SKM-1 (cell line): ENCODE results near the gene ZNF678.

Source experiments
- DNase-seq: peaks from one replicate; lab custom pipeline; 2025; ENCODE audit not compliant: unreplicated experiment; lab: John Stamatoyannopoulos, UW

The ZNF678 gene

DNA sequence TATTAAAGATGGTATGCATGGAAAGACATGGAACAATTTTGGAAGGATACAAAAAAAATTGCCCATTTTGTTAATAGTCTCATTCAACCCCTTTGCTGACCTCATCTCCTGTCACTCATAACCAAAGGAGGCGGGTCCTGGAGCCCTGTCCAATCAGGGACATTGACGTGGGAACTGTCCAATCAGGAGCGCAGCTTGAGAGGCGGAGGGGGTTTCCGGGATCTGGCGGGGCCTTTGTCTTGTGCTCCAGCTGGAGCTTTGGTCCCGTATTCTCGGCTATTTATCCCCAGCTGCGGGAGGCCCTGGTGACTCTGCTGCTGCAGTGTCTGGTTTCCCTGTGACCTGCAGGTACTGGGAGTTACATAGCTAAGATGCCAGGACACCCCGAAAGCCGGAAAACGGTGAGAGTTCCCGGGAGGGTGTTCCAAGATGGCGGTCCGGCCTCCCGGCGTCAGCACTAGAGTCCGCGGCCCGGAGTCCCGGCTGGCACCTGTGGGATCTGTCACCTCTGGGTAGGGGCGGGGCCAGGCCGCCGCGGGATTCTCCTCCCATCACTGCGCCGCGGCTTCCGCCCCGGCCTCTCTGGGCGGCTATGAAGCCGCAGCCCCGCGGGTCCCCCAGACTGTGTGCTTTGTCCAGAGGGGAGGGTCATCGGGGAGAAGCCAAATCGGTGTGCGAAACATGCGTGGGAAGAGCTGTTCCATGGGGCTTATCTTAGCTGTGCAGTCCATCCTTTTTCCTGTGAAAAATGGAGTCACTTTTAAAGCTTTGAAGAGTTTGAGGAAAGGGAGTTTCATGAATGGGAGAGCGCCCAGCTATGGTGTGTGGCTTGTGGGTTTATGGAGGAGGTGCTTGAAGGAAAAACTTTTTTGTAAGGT lies at the start of gene ZNF678:
TSS of gene ZNF678 (plus strand) at position 233 of the 878 bp plus-strand sequence. CDS start 87,436 bp downstream, outside the sequence.
- peak; percentile 92 for DNase-seq

DNA sequence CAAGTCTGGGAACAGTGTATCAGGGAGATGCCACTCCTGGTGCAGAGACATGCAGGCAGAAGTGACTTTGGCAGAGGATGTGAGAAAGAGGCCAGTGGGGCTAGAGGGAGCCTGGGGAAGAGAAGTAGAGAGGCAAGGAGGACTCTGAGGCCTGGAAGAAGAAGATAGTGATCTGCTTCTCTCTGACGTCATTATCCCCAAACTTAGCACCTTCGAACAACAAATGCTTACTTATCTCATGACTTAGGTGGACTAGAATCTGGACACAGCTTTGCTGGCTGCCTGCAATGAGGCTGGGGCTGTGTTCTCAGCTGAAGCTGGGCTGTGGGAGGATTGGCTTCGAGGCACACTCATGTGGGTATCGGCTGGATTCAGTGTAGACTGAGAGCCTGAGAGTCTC lies 44.5 kb upstream of the ZNF678 start:
- no peak for DNase-seq

DNA sequence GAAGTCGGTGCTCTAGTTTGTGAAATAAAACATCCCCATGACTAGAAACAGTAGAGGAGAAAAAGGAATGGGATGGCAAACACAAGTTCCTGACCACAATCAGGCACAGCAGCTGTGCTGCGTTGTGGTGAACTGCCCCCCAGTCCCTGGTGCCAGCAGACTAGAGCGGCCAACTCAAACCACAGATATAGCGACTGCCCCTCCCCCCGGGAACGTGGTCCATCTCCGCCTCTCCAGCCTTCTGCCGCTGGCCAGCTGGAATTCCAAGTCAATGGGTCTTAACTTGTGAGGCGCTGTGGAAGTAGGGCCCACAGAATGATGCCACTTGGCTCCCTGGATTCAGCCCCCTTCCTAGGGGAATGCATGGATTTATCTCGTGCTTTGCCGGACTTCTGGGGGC lies 41.6 kb upstream of the ZNF678 start:
- no peak for DNase-seq

DNA sequence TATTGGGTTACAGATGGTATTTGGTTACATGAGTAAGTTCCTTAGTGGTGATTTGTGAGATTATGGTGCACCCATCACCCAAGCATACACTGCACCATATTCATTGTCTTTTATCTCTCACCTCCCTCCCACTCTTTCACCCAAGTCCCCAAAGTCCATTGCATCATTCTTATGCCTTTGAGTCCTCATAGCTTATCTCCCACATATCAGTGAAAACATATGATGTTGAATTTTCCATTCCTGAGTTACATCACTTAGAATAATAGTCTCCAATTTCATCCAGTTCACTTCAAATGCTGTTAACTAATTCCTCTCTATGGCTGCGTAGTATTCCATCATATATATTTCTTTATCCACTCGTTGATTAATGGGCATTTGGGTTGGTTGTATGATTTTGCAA lies 36.8 kb upstream of the ZNF678 start:
- DNase-seq, result no peak

DNA sequence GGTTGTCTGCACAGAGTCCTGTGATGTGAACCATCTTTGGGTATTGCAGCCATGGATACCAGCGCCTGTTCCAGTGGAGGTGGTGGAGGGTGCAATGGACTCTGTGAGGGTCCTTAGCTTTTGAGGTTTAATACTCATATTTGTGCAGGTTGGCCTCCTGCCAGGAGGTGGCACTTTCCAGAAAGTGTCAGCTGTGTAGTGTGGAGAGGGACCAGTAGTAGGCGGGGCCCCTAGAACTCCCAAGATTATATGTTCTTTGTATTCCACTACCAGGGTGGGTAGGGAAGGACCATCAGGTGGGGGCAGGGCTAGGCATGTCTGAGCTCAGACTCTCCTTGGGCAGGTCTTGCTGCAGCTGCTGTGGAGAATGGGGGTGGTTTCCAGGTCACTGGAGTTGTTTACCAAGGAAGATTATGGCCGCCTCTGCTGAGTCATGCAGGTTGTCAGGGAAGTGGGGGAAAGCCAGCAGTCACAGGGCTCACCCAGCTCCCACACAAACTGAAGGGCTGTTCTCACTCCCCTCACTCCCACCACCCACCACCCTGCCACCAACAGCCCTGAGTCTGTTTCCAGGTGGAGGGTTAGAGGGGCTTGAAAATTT lies 31.2 kb upstream of the ZNF678 start:
- DNase-seq, result no peak

DNA sequence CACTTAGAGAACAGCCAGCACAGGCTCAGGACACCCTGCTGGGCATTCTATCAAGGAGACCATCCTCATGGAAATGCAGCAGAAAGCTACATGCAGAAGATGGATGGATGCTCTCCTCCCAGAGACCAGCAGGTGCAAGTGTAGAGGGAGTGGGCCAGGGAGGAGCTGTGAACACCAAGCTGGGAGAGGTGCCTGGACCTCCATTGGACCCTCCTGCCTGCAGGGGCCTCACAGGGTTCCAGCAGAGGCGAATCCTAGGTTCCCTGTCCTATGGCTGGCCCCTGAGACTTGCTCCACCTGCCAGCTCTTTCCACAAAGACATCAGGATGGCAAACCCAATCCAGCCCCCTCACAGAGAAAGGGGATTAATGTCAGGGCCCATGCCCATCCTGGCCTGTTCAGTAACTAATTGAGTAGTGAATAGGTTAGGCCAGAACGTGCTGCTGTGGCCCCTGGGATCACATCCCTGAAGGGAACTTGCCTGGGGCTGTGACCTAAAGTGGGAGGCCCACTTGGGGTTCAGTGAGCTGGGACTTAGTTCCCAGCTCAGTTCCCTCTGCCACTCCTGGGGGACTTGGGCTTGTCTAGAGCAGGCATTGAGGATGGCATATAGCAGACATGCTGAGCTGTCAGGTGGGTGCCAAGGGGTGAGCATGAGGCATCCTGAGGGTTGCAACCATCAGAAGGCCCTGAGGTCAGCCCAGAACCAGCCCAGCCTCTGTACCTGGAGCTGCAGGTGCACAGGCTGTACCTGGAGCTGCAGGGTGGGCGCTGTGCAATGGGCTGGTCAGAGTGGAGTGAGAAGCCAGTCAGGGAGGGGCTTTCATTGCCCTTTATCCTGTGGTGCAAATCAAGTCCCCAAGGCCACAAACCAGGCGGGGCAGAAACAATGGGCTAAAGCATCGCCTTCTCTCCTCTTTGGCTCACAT lies 22.9 kb upstream of the ZNF678 start:
- no peak for DNase-seq

DNA sequence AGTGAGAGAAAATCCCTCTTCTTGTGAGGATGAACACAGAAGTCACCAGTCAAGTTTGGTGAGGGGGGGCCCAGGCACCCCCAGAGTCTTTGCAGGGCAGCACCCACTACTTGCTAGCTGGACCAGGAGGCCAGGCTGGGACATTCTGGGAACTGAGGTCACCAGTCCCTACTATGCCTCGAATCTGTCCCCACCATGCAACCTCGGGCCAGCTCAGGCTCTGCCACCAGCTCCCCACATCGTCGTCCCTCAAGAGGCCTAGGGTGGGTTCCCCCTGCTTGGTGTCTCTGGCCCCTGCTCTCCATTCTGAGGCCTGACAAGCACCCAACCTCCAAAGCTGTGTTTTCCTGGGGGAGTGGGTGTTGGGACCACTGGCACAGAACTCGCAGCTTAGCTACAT lies 22.2 kb upstream of the ZNF678 start:
- DNase-seq, result no peak

DNA sequence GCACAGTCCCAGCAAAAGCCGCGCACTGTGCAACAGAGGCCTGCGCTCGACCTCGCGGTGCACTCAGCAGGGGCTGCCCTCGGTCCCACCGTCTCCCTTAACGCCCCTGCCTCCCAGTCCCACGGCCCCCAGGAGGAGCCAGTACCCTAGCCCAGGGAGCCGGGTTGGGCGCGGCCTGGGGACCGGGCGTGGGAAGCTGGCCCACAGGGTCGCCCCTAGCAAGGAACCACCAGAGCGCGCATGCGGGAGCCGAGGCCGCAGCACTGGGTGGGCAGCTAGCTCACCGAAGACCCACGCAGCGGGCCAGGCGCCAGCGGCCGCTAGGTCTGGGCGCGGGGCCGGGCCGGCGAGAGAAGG lies 21.6 kb upstream of the ZNF678 start:
- no peak for DNase-seq

DNA sequence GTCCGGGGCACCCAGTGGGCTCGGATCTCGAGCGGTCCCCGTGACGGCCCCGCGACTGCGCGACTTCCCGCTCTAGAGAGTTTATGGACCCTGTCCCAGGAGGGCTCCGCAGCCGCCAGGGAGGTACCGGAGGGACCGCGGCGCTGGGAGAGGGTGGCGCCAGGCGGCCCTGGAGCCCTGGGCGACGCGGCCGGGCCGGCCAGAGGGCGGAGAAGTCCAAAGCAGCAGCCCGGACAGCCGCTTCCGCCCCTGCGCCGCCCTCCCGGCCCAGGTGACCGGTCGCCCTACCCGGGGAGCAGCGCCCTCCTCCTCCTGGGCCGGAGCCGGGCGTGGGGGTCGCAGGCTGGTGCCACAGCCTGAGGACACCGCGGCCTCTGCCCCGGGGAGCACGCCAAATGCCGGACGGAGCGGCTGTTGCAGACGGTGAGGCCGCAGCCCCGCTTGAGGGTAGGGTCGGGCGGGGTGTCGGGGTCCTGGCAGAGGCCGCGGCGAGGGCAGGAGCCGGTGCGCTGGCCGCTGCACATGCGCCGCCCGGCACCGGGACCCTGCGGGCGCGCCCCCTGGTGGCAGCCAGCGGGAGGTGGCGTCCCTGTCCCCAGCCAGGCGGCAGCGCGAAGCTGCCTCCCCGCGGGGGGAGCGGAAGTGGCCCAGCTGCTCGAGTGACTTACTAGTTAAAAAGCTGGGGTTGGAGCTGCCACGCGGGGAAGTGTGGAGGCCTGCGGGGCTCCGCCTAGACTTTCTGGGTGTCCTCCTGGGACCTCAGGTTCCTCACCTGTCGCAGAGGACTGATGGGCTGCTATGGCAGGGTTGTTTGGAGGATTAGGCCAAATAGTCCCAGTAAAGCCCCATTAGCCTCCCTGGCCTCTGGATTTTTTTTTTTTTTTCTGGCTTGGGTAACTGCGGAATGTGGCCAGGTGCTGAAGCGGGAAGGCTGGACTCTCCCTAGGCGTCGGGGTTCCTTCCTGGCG lies 20.9 kb upstream of the ZNF678 start:
- DNase-seq, result peak; percentile 87

DNA sequence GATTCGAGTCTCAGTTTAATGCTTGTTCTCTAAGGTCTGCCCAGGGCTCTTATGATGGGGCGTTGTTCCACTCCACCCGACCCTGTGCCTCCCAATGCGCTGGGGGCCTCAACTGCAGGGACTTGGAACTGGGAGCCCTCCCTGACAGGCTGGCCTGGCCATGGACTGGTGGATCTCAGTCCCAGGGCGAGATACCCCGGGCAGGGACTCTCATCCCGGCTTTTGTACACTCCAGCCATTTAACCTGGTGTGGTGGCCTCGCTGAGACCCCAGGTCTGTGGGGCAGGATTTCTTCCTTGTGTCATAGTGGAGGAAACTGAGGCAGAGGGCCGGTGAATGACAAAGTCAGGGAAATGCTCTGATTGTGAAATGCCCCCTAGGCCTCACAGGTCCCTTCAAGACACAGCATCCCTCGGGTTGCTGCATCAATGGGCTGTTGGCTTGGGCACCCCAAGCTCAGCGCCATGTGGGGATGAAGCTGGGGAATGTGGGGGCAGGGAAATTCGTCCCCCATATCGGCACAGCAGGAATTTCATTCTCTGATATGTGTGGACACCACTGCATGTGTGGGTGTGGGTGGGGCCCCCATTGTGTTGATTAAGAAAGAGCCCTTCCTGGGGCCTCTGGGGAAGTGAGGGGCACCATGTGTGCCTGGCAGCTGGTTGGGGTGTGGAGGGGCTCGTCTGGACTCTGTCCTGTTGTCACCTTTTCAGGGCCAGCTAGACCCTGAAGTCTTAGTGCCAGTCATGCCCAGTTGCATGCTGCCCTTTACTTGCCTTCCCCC lies 19.9 kb upstream of the ZNF678 start:
- DNase-seq, result no peak

DNA sequence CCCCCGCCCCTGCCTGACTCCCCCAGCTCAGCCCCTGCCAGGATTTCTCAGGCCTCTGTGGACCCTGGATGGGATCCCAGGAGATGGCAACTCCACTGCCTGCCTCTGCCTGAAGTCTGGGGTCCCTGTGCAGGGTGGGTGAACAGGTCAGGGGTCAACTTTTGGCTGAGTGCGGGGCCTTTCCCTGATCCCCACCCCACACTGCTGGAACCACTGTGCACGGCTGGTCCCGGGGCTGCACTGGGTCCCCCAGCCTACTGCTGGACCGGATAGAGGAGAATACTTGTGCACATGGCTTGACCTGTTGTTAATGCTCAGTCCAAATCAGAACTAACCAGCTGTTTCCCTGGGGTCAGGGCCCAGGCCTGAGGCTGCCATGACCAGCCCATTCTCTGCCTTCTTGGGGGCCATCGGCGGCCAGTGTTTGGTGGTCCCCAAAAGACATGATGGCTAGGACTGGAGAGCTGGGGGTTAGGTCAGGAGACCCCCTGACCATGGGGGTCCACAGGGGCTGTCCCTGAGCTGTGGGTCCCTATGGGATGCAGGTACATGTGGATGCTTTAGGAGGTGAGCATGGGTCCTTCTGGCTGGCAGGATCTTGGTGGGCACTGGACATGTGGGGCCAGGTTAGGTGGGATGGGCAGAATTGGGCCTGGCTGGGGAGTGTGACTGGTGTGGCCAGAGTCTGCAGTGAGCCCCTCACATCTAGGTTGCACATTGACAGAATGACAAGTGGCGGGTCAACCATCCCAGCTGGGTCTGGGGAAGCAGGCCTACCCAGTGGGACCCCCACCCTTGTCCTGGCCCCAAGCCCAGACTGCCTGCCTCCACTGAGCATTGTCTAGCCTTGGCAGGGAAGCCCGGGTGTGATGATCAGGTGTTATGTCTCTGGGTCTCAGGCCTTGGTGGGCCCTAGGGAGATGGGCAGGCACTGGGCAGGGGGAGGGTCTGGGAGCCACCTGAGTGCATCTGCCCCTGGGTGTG lies 19.0 kb upstream of the ZNF678 start:
- DNase-seq, result no peak

DNA sequence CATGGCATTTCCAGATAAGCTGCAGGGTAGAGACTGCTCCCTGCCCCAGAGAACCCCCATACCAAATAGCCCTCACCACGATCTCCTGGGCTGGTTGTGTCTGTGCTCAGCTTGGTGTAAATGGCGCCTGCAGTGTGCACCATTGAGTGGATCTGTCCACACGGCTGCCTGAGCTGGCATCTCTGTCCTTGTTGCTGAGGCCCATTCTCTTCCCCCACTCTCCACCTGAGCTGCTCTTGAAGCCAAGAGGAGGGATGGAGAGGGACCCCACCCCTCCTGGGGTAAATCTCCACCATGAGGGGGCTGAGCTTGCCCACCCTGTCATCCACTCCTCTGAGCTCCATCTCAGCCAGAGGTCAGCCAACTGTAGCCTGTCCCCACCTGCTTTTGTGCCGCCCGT lies 18.0 kb upstream of the ZNF678 start:
- no peak for DNase-seq

DNA sequence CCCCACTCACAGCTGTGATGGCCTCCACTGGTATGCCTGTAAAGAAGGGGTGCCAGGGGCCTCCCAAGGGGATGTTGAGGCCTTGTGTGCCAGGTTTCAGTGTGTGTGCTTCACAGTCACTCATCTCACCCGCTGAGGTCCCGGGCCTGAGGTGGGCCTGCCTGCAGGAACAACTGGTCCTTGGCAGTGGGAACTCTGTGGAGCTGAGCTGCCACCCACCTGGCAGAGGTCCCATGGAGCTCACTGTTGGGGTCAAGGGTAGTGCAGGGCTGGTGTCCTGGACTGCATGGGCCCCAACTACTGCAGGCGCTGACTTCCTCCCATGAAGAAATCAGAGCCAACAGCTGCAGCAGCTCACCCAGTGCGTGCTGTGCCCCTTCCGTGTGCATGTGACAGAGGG lies 17.3 kb upstream of the ZNF678 start:
- DNase-seq, result no peak

DNA sequence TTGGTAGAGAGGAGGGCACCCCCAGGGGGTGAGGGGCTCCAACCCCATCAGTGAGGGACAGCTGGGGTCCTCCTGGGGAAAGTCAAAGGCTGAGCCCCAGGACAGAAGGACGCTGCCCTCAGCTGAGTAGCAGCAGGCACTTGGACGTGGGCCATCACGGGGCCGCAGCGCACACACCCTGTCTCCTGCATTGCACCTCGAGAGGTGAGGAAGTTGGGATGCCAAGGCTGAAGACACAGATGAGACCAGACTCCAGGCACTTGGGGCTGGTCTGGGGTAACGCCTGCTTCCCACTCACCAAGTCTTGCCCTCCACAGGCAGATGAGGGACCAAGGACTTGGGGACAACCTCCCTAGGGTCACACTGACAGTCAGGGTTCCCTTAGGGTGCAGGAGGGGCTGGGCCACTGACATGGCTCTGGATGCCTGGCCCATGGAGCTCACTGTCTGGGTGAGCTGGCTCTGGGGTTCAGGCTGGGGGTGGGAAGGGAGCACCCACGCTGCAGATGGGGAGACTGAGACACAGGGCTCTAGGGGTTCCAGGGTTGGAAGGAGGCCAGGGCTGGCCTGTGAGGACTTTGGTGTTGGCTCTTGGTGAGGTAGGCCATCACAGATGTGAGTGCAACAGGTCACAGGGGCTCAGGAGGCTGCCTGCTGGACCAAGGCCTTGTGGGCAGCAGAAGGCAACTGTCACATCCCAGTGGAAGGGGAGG lies 16.6 kb upstream of the ZNF678 start:
- no peak for DNase-seq

DNA sequence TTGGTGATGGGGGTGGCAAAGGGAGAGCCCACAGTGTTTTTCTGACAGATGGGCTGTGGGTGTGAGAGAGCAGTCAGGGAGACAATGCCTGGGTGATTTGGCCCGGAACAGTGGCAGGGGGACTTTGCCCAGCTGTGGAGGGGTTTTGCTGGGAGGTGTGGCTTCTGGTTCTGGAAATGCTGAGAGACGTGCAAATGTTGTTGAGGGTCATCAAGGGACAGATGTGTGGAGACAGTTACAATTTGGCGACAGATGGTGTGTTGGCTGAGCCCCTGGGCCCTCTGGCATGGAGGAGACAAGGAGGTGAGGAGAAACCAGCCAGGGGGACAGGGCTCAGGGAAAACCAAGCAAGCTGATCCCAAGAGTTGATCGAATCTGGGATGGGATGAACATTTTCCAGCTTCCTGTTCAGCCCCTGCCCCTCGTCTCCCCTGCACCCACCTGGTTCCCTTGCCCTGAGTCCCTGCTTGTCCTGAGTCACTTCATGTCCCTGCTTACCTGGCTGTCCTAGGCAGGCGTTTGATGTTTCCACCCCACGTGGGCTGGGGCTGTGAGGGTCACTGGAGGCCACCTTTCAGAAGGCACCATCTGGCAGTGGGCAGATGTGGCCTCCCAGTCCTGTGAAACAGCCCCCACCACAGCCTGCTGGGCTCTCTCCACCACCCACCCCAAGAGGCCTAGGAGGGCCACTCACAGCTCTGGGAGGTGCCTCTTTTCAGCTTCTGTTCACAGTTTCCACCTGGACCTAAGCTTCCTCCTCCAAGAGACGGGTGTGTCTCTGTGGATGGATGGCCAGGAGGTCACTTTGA lies 15.8 kb upstream of the ZNF678 start:
- no peak for DNase-seq

DNA sequence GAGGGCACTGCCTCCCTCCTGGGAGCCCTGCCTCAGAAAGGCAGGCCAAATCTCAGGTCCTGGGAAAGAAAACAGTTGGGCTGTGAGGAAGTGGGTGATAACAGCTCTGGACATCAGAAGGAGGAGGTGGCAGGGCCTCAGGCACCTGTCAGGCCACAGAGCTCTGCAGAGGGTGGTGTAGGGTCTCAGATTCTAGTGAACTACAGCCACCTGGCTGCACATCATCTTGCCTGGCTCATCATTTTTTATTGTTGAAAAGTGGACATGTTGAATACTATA lies 15.3 kb upstream of the ZNF678 start:
- no peak for DNase-seq

DNA sequence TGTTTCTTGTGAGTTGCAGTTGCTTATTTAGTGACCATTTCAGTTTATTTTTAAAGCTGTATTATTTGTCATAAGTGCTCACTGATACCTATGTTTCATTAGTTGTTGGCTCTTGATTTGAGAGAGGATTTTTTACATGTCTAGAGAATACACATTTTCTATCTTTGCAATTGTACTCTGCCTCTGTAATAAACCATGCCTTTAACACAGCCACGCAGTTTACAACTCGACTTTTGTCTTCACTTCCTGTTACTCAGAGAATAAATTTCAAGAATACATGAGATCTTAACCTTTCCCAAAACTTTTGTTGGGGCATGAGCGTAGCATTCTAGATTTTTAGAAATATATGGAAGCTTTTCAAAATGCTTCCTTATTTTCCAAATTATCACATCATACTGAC lies 14.9 kb upstream of the ZNF678 start:
- no peak for DNase-seq
